ENCODE results near the gene CTCF. TPM values are rescaled to one million over a fixed set of nuclear protein-coding genes. Genes with fewer than 3 reads are reported as not detected.

Gene CTCF, protein sequence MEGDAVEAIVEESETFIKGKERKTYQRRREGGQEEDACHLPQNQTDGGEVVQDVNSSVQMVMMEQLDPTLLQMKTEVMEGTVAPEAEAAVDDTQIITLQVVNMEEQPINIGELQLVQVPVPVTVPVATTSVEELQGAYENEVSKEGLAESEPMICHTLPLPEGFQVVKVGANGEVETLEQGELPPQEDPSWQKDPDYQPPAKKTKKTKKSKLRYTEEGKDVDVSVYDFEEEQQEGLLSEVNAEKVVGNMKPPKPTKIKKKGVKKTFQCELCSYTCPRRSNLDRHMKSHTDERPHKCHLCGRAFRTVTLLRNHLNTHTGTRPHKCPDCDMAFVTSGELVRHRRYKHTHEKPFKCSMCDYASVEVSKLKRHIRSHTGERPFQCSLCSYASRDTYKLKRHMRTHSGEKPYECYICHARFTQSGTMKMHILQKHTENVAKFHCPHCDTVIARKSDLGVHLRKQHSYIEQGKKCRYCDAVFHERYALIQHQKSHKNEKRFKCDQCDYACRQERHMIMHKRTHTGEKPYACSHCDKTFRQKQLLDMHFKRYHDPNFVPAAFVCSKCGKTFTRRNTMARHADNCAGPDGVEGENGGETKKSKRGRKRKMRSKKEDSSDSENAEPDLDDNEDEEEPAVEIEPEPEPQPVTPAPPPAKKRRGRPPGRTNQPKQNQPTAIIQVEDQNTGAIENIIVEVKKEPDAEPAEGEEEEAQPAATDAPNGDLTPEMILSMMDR
- total RNA-seq = 12.7 and 15.7 TPM in 2 replicates

DNA sequence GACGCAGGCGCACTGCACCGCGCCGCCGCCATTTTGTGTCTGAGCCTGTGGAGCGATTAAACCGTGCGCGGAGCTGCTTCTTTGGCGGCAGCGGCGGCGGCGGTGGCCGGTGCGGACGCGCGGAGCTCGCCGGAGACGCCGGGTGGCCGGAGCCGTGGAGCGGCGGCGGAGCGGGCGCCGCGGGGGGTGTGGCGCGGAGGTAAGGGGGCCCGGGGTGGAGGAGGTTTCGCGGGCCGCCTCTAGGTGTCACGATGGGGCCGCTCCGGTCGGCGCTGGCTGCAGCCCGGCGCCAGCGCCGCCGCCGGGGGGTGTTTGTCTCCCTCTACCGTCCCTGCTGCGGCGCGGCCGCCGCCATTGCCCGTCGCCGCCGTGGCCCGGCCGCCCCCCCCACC, at the start of gene CTCF:
Gene CTCF (plus strand): TSS at position 1 of the 392 bp plus-strand sequence. CDS start 48,307 bp downstream, outside the sequence.

DNA sequence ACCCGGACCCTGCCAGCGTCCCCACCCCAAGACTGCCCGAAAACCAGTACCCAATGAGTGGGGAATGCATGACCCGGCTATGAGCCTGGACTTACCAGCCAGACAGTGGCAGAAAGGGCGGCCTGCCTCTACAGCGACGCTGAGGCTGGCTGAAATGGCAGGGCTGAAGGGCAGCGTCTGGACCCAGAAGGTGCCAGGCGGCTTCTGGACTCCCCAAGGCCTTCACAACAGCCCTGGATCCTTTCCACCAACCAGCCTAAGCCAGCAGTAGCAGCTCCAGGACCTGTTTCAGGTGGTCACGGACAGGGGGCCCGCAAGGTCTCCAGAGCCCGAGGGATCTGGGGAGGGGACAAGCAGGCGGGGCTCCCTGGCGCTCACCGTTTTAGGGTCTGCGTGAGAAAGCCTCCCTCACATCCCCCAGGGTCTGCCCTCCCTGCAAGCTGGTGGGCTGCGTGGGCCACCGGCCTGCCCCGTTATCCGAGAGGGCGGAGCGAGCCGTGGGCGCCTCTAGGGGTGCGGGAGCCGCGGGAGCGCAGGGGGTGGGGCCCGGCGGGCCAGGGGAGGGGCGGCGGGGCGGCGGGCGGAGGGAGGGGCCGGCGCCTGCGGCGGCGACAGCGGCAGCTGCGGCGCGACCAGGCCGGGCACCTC, 34.0 kb upstream of the CTCF start, which contains the start of gene RIPOR1:
Gene RIPOR1 (plus strand): TSS at position 608 of the 648 bp plus-strand sequence. CDS start 9,618 bp downstream, outside the sequence.

DNA sequence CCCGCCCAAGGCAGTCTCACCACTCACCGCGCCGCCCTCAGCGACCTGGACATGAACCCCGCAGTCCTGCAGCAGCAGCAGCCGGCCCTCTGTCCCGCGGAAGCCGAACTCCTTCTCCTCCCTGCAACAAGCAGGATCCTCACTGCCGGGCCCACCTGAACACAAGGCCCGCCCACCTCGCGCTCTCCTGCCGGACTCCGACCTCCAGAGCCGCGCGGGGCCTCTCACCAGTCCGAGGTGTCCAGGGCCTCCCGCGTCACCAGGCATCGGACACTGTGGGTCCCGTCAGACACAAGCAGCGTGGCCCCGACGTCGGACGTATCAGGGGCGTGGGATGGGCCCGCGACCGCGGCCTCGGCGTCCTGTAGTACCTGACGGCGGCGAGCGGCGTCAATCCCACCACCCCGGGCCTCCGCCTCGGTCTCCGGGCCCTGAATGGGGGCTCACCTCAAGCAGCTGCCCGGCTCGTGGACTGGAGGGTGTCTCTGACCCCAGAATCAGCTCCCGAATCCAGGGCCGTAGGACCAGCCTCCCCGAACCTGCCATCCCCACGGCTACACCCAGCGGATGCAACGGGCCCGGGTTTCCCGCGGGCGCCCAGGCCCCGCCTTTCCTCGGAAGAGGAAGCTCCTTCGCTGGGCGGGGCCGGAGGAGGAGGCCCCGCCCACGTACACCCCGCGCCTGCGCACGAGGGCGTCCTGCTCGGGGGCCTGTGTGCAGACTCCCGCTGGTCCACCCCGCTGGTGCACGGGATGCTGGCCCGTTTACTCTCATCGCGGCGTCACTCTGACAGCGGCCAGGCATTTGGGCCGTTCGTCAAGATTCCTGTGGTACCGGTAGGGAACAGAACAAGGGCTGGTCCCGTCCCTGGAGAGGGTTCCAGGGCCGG, 97.6 kb downstream of the CTCF start, which contains the start of gene ACD:
Gene ACD (minus strand): TSS at position 586 of the 889 bp plus-strand sequence. CDS start 40 bp downstream, at position 546.

DNA sequence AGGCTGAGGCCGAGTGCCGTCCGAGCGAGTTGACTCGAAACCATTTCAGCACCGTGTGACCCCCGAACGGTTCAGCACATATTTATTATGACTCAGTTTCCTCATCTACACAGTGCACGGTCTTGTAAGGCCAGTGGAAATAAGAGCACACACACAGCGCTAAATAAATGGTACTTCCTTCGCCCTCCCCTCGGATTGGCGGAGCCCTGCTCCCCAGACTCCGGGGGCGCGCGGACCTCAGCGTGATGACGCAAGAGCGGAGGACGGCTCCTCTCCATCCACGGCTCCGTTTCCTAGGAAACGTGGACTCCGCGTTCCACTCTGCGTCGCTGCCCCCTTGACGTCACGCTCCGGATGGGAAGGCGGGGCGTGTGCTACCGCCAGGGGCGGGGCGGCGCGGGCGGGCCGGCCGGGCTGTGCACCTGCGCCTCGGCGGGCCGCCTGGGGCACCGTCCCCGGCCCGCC, 98.3 kb downstream of the CTCF start, which contains the start of gene PARD6A:
Gene PARD6A (plus strand): TSS at position 397 of the 465 bp plus-strand sequence. CDS start 79 bp downstream, outside the sequence.

DNA sequence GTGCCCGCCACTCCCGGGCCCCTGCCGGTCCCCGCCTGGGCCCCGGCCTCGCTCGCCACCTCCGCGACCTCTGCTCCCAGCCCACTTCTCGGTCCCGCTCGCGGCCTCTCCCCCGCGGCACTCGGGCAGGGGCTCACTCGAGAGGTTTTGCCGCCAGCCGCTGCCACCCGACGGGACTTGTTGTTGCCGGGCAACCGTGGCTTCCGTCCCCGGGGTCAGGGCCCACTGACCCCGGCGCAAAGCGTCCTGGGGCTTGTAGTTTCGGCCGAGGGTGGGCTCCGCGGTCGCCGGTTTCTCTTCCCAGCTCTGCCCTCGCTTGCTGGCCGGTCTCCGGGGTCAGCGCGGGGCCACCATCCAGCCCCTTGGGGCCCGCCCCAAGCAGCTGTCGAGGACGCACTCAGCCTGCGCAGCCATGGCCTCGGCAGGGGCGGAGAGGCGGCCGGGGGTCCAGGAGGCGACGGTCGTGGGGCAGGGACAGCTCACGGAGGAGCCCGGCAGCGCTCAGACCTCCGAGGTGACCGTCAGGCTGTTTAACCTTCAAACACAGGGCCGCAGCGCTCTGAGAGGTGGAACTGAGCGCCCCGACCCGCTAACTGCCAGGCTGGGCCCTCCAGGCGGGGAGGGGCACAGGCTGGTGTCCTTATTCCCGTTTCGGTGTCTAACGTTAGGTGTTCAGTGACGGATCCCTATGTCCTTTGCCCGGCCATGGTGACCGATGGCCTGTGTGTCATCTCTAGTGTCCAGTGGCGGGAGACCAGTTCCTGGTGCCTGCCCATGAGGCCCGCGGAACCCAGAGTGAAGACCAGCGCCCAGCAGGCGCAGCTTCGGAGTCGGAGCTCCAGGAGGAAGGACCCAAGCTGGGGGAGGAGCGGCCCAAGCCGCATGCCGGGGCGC, 104.5 kb downstream of the CTCF start, which contains the start of the genes C16orf86 and ENKD1:
Gene C16orf86 (plus strand): TSS at position 256 of the 894 bp plus-strand sequence. CDS start 157 bp downstream, at position 413.
Gene ENKD1 (minus strand): TSS at position 192 of the 894 bp plus-strand sequence. CDS start 308 bp downstream, outside the sequence.

Other genes with a start within 250 kb of the CTCF start
- under 0.01 and 0.14 TPM in 2 replicates for gene KCTD19, start 235.8 kb upstream of the CTCF start, total RNA-seq
- 0.14 TPM in 1 of 2 replicates, not detected in the other for gene LRRC36, start 235.7 kb upstream of the CTCF start, total RNA-seq
- gene TPPP3, start 169.0 kb upstream of the CTCF start, total RNA-seq = 0.92 and 1.00 TPM in 2 replicates
- 5.3 and 6.5 TPM in 2 replicates for gene ZDHHC1, start 146.0 kb upstream of the CTCF start, total RNA-seq
- gene HSD11B2, start 131.4 kb upstream of the CTCF start, total RNA-seq = not detected in 2 replicates
- gene ATP6V0D1, start 81.4 kb upstream of the CTCF start, total RNA-seq = 94.4 and 95.9 TPM in 2 replicates
- not detected in 2 replicates for gene AGRP, start 79.0 kb upstream of the CTCF start, total RNA-seq
- 14.1 and 25.0 TPM in 2 replicates for gene RIPOR1, start 33.7 kb upstream of the CTCF start, total RNA-seq
- gene CARMIL2, start 82.6 kb downstream of the CTCF start, total RNA-seq = 0.14 and 0.28 TPM in 2 replicates
- 8.2 and 9.5 TPM in 2 replicates for gene ACD, start 97.7 kb downstream of the CTCF start, total RNA-seq
- gene PARD6A, start 98.4 kb downstream of the CTCF start, total RNA-seq = 0.43 and 0.65 TPM in 2 replicates
- gene ENKD1, start 104.2 kb downstream of the CTCF start, total RNA-seq = 15.5 and 16.6 TPM in 2 replicates
- 5.7 and 6.0 TPM in 2 replicates for gene C16orf86, start 104.3 kb downstream of the CTCF start, total RNA-seq
- gene GFOD2, start 156.8 kb downstream of the CTCF start, total RNA-seq = 9.1 and 13.9 TPM in 2 replicates
- 3.1 and 4.3 TPM in 2 replicates for gene RANBP10, start 244.0 kb downstream of the CTCF start, total RNA-seq
- 0.57 and 1.2 TPM in 2 replicates for gene TSNAXIP1, start 244.4 kb downstream of the CTCF start, total RNA-seq